OCI-LY7 (cell line): ENCODE data around the gene ILKAP. TPM values are rescaled to one million over a fixed set of nuclear protein-coding genes. Genes with fewer than 3 reads are reported as not detected.

Experiments
- BruUV-seq: library from RNA; stranded (reverse); fragments of 400-500 nt; replicated peaks from 2 replicates; lab custom pipeline; 2021; lab: Mats Ljungman, UMichigan
- CTCF ChIA-PET: fragments of 300-600 bp; sonication (Branson Sonifier 250); formaldehyde crosslinking; loops from one replicate; lab custom pipeline; 2022; ENCODE audit warnings: antibody characterized with exemption; ENCODE audit not compliant: unreplicated experiment; lab: Charles Lee
- POLR2A ChIA-PET: fragments of 300-600 bp; sonication (Branson Sonifier 250); formaldehyde crosslinking; loops from one replicate; lab custom pipeline; 2022; ENCODE audit warnings: antibody characterized with exemption; lab: Charles Lee
- DNase-seq: peaks from one replicate; pipeline ENCODE4 v3.0.0-alpha.2; 2015; ENCODE audit warnings: low spot score
- H2AFZ ChIP-seq: fragments of 200-600 bp; sonication (generic), shearing (Covaris generic); 2 replicates; pipeline ENCODE4 v1.6.1; 2014; ENCODE audit warnings: mild to moderate bottlenecking, antibody characterized with exemption, low read length, moderate library complexity
- H3K27ac ChIP-seq: fragments of 200-600 bp; sonication (generic); 2 replicates; pipeline ENCODE4 v1.5.1; 2014; ENCODE audit warnings: mixed run types, low read depth, mild to moderate bottlenecking, moderate library complexity, low read length, inconsistent platforms; ENCODE audit not compliant: poor library complexity, severe bottlenecking
- H3K36me3 ChIP-seq: fragments of 200-600 bp; sonication (generic); 2 replicates; pipeline ENCODE4 v1.6.1; 2014; ENCODE audit warnings: mild to moderate bottlenecking, antibody characterized with exemption, low read length, moderate library complexity, mixed read lengths; ENCODE audit not compliant: insufficient read depth
- H3K4me1 ChIP-seq: fragments of 200-600 bp; sonication (generic); 2 replicates; pipeline ENCODE4 v1.5.1; 2014; ENCODE audit warnings: mild to moderate bottlenecking, low read length; ENCODE audit not compliant: insufficient read depth, poor library complexity, severe bottlenecking
- H3K4me2 ChIP-seq: fragments of 200-600 bp; sonication (generic); 2 replicates; pipeline ENCODE4 v1.6.1; 2014; ENCODE audit warnings: mild to moderate bottlenecking, low read length
- H3K4me3 ChIP-seq: fragments of 200-600 bp; sonication (generic); 2 replicates; pipeline ENCODE4 v1.5.1; 2014; ENCODE audit warnings: mild to moderate bottlenecking, low read depth, low read length; ENCODE audit not compliant: poor library complexity, severe bottlenecking
- H3K79me2 ChIP-seq: fragments of 200-600 bp; sonication (generic); 2 replicates; pipeline ENCODE4 v1.6.1; 2016; ENCODE audit warnings: low read depth, mild to moderate bottlenecking, low read length, moderate library complexity, mixed read lengths; ENCODE audit not compliant: insufficient read depth
- H3K9me2 ChIP-seq: fragments of 200-600 bp; sonication (generic); 2 replicates; pipeline ENCODE4 v1.6.1; 2016; ENCODE audit warnings: mild to moderate bottlenecking, low read length, mixed read lengths; ENCODE audit not compliant: insufficient read depth
- H3K9me3 ChIP-seq: fragments of 200-600 bp; sonication (generic); 2 replicates; pipeline ENCODE4 v1.6.1; 2014; ENCODE audit warnings: mild to moderate bottlenecking, mixed run types, low read length, mixed read lengths
- H4K20me1 ChIP-seq: fragments of 200-600 bp; sonication (generic); 2 replicates; pipeline ENCODE4 v1.6.1; 2014; ENCODE audit warnings: mild to moderate bottlenecking, antibody characterized with exemption, low read length, moderate library complexity, mixed read lengths; ENCODE audit not compliant: insufficient read depth
- EZH2phosphoT487 ChIP-seq: fragments of 200-600 bp; sonication (generic); IDR thresholded peaks from 2 replicates; pipeline ENCODE4 v1.6.1; 2018; ENCODE audit warnings: low read depth, borderline replicate concordance, mild to moderate bottlenecking, mixed run types, antibody characterized with exemption, low read length, moderate library complexity, mixed read lengths
- intact Hi-C: fragments of 100-400 bp; cut with micrococcal nuclease; formaldehyde crosslinking; loops from one replicate; pipeline ENCODE4 v1.10.0; 2022; ENCODE audit not compliant: unreplicated experiment
- total RNA-seq, 2 experiments: library from RNA; depleted of rRNA in 1 of 2; stranded (reverse); fragments of >200 nt in 1 of 2; shearing (Covaris generic) in 1 of 2; gene quantifications; 2 replicates each; pipeline ENCODE4 v1.2.3, GENCODE V29; 2014 to 2022
- TF ChIP-seq, protein P1 (sequence below): fragments of 200-600 bp; sonication (generic); conservative IDR thresholded peaks from 2 replicates; pipeline ENCODE4 v1.5.1; 2014; ENCODE audit warnings: mild to moderate bottlenecking, antibody characterized with exemption, low read length, moderate library complexity, mixed read lengths

The ILKAP gene
- total RNA-seq, 2 experiments from 2014 or later, result 33.1 to 61.8 TPM

DNA sequence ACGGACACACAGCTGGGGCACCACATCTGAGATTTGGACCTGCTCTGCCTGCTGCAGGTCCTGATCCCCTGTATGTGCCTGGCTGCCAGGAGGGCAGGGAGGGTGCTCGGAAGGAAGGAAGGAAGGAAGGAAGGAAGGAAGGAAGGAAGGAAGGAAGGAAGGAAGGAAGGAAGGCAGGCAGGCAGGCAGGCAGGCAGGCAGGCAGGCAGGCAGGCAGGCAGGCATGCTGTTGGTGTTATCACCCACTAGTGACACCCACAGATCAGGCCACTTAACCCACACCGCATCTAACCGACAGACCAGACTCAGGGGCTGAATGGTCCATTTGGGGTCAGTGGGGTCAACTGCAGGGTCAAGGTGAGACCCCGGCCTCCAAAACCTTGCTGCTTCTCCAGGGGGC, 59.2 kb downstream of the ILKAP start:
- H3K4me3 ChIP-seq, result no peak overlapping the region
- no peak overlapping the region for H3K4me2 ChIP-seq
- BruUV-seq, result no TSS peak
- H4K20me1 ChIP-seq, result no peaks in the 10 kb centered on the region
- DNase-seq, result no peak
- POLR2A ChIA-PET, result no interaction called here
- peaks cover 9% of the 10 kb centered on the region for H3K4me1 ChIP-seq
- TF ChIP-seq EZH2phosphoT487, result no peak
- TF ChIP-seq, protein P1, sequence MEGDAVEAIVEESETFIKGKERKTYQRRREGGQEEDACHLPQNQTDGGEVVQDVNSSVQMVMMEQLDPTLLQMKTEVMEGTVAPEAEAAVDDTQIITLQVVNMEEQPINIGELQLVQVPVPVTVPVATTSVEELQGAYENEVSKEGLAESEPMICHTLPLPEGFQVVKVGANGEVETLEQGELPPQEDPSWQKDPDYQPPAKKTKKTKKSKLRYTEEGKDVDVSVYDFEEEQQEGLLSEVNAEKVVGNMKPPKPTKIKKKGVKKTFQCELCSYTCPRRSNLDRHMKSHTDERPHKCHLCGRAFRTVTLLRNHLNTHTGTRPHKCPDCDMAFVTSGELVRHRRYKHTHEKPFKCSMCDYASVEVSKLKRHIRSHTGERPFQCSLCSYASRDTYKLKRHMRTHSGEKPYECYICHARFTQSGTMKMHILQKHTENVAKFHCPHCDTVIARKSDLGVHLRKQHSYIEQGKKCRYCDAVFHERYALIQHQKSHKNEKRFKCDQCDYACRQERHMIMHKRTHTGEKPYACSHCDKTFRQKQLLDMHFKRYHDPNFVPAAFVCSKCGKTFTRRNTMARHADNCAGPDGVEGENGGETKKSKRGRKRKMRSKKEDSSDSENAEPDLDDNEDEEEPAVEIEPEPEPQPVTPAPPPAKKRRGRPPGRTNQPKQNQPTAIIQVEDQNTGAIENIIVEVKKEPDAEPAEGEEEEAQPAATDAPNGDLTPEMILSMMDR, result no peak
- no peaks in the 10 kb centered on the region for H3K36me3 ChIP-seq
- H3K9me3 ChIP-seq, result no peaks in the 10 kb centered on the region
- no peaks in the 10 kb centered on the region for H3K9me2 ChIP-seq
- intact Hi-C loops, result no loop called here
- no peak overlapping the region for H3K27ac ChIP-seq
- no peaks in the 10 kb centered on the region for H3K79me2 ChIP-seq
- CTCF ChIA-PET, result no interaction called here
- no peak overlapping the region for H2AFZ ChIP-seq

DNA sequence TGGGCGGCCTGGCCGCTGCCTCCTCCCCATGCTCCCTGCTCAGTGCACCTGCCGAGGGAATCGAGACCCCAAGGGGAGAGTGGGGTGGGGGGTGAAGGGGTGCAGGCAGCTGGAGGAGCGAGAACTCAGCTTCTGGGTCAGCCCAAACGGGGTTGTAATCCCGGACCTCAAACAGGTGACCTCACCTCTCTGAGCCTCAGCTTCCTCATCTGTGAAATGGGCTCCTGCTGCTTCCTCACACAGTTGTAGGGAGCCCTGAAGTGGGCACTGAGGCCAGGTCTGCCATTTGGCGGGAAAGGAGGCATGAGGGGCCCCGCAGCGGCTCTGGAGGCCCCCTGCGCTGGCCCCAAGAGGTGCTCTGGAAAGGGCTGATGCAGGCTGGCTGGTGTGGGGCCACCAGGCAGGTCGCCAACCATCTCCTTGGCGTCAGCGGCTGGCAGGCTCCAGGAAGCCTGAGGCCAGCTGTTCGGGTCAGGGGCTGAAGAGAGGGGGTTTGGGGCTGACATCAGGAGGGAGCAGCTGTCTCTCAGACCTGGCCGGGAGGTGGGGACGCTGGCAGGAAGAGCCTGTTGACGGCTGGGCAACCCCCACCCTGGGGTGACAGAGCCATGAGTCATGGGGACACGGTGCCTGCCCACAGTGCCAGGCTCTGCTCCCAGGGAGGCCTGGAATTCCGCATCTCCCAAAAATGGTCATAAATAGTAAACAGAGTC, 60.1 kb downstream of the ILKAP start:
- CTCF ChIA-PET, result no interaction called here
- no peaks in the 10 kb centered on the region for H3K79me2 ChIP-seq
- H3K9me3 ChIP-seq, result no peaks in the 10 kb centered on the region
- no peak overlapping the region for H2AFZ ChIP-seq
- H3K27ac ChIP-seq, result no peak overlapping the region
- DNase-seq, result no peak
- H3K36me3 ChIP-seq, result no peaks in the 10 kb centered on the region
- H4K20me1 ChIP-seq, result no peaks in the 10 kb centered on the region
- H3K9me2 ChIP-seq, result no peaks in the 10 kb centered on the region
- H3K4me3 ChIP-seq, result no peak overlapping the region
- intact Hi-C loops, result no loop called here
- BruUV-seq, result no TSS peak
- POLR2A ChIA-PET, result no interaction called here
- no peak overlapping the region for H3K4me2 ChIP-seq
- TF ChIP-seq, protein P1, result no peak
- TF ChIP-seq EZH2phosphoT487, result no peak
- H3K4me1 ChIP-seq, result peaks cover 17% of the 10 kb centered on the region
